Right lobe of liver (tissue), 6 donors: ENCODE results near the gene ACSL3. TPM values are rescaled to one million over a fixed set of nuclear protein-coding genes. Genes with fewer than 3 reads are reported as not detected.

Experiments
- ATAC-seq, 4 donors: fragments of 200-7000 bp; cut with Tn5 transposase; one replicate each; pipeline ENCODE4 v1.9.1; 2020; ENCODE audit warnings: mild to moderate bottlenecking in 4 of 4, moderate library complexity in 4 of 4
- DNase-seq, 3 donors: peaks; one replicate each; pipeline ENCODE4 v3.0.0-alpha.2; 2020
- H3K27ac ChIP-seq, 3 donors: fragments of 200-600 bp; one replicate each; pipeline ENCODE4 v1.8.0; 2022
- H3K27me3 ChIP-seq, 2 donors: fragments of 200-600 bp; one replicate each; pipeline ENCODE4 v1.8.0; 2022
- H3K36me3 ChIP-seq, 4 donors: fragments of 200-600 bp; sonication (generic) in 1 of 4; one replicate each; pipeline versions ENCODE4 v1.5.1 to v1.8.0; 2017 to 2022; ENCODE audit warnings: control low read depth in 1 of 4
- H3K4me1 ChIP-seq, 4 donors: fragments of 200-600 bp; sonication (generic) in 1 of 4; one replicate each; pipeline versions ENCODE4 v1.5.1 to v1.8.0; 2017 to 2022; ENCODE audit warnings: control low read depth in 1 of 4
- H3K4me3 ChIP-seq, 3 donors: fragments of 200-600 bp; one replicate each; pipeline ENCODE4 v1.8.0; 2022
- H3K9me3 ChIP-seq, 4 donors: fragments of 200-600 bp; sonication (generic) in 1 of 4; one replicate each; pipeline versions ENCODE4 v1.5.1 to v1.8.0; 2017 to 2022; ENCODE audit warnings: control low read depth in 1 of 4
- POLR2A ChIP-seq: fragments of 450-650 bp; IDR thresholded peaks from one replicate; pipeline ENCODE4 v1.6.1; 2017; ENCODE audit warnings: antibody characterized with exemption, mild to moderate bottlenecking
- WGBS: methylation state at CpG from one replicate; pipeline ENCODE4 v1.1.6; 2018; ENCODE audit warnings: low coverage, low lambda C conversion rate; ENCODE audit not compliant: insufficient coverage; ENCODE audit errors: missing lambda C conversion rate; 5-methylcytosine and 5-hydroxymethylcytosine counted together
- intact Hi-C, 2 donors: fragments of 100-400 bp; cut with DNase I; formaldehyde crosslinking; loops; one replicate each; pipeline versions ENCODE4 v1.11.2 to v1.14.1; 2022
- total RNA-seq, 6 experiments: library from RNA; depleted of rRNA in 2 of 6; stranded (reverse); fragments of >200 nt in 2 of 6; fragmentation: NEBNext Ultra II Directional in 3 of 6; extraction: Animal tissue kit (Norgen Biotek cat#: 25700) in 3 of 6; gene quantifications; one replicate each; pipeline versions ENCODE4 v1.1.0 to v1.2.4, GENCODE V29; 2016 to 2023
- TF ChIP-seq, protein P1 (sequence below), 4 donors: fragments of 200-600 bp in 3 of 4; fragments of 450-650 bp in 1 of 4; IDR thresholded peaks; one replicate each; pipeline versions ENCODE4 v1.5.1 to v1.8.0; 2016 to 2022; ENCODE audit warnings: antibody characterized with exemption in 4 of 4, mild to moderate bottlenecking in 2 of 4
- donor health status: DM: no; HTN: yes; CAD: no.
- donor health status: DM: no; HTN: no; CAD: no.
- donor health status: DM: no; HTN: no; CAD: no.
- donor health status: DM: no; HTN: yes; CAD: no.
- donor health status: DM: no; HTN: yes; CAD: no.

The ACSL3 gene
- total RNA-seq, 6 experiments from 2014 or later = 31.1 to 73.0 (median 49.9) TPM

DNA sequence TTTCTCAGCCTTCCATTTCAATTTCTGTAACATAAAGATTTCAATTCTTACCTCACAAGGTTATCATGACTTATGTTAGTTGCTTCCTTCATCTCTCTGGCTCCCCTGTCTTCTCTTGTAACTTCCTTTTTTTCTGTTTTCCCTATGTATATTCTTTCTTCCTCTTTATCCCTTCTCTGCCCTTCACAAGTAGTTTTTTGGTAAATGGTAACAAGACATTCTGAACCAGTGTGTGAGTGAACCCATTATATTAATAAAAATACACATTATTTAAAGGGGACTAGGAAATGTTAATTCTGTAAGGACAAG is 8.4 kb downstream of the ACSL3 start:
- intact Hi-C loops = loop anchor here in 1 of 2 donors (10.0 kb wide), 1 partner anchor 74 kb away; no protein-coding TSS in a partner anchor
- Histone ChIP-seq H3K4me3 (no peak overlapping the region), H3K9me3 (no peaks in the 10 kb centered on the region), H3K36me3 (no peaks in the 10 kb centered on the region), H3K27me3 (no peaks in the 10 kb centered on the region), H3K27ac (no peak overlapping the region), H3K4me1 (peaks cover 0 to 60% (median 6%) of the 10 kb centered on the region in 4 donors)
- TF ChIP-seq, protein P1, sequence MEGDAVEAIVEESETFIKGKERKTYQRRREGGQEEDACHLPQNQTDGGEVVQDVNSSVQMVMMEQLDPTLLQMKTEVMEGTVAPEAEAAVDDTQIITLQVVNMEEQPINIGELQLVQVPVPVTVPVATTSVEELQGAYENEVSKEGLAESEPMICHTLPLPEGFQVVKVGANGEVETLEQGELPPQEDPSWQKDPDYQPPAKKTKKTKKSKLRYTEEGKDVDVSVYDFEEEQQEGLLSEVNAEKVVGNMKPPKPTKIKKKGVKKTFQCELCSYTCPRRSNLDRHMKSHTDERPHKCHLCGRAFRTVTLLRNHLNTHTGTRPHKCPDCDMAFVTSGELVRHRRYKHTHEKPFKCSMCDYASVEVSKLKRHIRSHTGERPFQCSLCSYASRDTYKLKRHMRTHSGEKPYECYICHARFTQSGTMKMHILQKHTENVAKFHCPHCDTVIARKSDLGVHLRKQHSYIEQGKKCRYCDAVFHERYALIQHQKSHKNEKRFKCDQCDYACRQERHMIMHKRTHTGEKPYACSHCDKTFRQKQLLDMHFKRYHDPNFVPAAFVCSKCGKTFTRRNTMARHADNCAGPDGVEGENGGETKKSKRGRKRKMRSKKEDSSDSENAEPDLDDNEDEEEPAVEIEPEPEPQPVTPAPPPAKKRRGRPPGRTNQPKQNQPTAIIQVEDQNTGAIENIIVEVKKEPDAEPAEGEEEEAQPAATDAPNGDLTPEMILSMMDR (IDR thresholded peaks at IDR 0.05) = no peak
- TF ChIP-seq POLR2A = no peak
- DNase-seq (no peak), ATAC-seq (no peak)

DNA sequence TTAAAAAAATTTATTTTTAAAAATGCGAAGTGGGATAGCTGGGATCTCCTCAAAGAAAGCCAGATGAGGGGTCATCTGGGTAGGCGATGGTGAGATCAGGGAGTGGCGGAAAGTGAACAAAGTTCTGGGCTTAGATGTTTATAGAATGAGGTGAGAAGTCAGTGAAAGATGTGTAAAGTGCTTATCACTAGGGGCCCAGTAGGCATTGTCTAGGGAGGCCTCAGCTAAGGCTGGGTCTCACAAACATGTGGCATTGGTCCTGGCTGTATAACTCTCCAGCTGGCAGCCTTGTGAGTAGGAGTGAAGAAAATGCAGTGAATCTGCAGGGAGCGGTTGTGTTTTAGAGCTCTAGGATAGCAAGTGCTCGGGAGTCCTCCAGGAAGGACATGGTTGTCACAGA is 10.5 kb downstream of the ACSL3 start:
- H3K36me3 ChIP-seq = no peaks in the 10 kb centered on the region
- H3K9me3 ChIP-seq = no peaks in the 10 kb centered on the region
- no peak for DNase-seq
- no peak for ATAC-seq
- WGBS = 91% methylated on average over 5 of the region's 5 CpGs
- TF ChIP-seq POLR2A = no peak
- TF ChIP-seq, protein P1 (IDR thresholded peaks at IDR 0.05) = no peak
- no peak overlapping the region for H3K27ac ChIP-seq
- no peak overlapping the region for H3K4me3 ChIP-seq
- H3K4me1 ChIP-seq = peaks cover 0 to 40% (median 3%) of the 10 kb centered on the region in 4 donors
- H3K27me3 ChIP-seq = no peaks in the 10 kb centered on the region
- intact Hi-C loops = no loop called here

DNA sequence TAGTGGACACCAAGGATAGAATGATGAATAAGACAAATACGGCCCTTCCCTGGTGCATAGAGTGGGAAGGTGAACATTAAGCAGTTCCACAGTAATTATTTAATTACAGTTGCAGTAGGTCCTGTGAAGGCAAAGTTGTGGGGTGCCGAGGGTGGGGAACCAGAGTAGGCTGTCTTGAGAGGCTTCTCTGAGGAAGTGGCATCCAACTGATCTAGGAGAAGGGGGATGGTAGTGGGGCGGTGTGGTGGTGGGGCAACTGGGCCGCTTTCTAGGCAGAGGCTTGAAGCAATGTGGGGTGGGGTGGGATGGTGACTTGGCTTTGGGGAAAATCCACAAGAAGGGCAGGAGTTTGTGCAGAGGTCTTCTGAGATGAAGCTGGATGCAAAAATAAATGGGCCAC is 11.7 kb downstream of the ACSL3 start:
- H3K27ac ChIP-seq = no peak overlapping the region
- H3K4me1 ChIP-seq = peaks cover 0 to 32% (median 3%) of the 10 kb centered on the region in 4 donors
- H3K4me3 ChIP-seq = no peak overlapping the region
- no peaks in the 10 kb centered on the region for H3K36me3 ChIP-seq
- TF ChIP-seq, protein P1 (IDR thresholded peaks at IDR 0.05) = no peak
- no peak for TF ChIP-seq POLR2A
- H3K9me3 ChIP-seq = no peaks in the 10 kb centered on the region
- ATAC-seq (no peak), DNase-seq (no peak)
- no peaks in the 10 kb centered on the region for H3K27me3 ChIP-seq
- intact Hi-C loops = no loop called here
- WGBS = 76% methylated on average over 4 of the region's 4 CpGs

DNA sequence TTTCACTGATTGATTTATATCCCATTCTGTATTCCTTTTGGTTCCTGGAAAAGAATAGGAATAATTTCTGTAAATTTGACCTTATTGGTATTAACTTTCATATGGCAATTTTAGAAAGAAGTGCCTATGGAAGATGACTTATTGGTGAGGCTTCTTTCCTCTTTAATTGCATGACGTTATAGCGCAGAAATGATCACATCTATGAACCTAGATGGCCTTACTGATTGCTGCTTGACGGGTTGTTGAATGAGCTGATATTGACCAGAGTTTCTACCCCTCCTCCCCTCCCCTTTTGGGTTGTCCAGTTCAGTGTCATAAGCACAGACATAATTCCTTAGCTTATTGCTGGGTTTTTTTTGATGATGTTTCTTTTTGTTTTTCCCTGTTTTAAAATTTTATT is 14.6 kb downstream of the ACSL3 start:
- no peak for ATAC-seq
- H3K27ac ChIP-seq = no peak overlapping the region
- no peaks in the 10 kb centered on the region for H3K27me3 ChIP-seq
- peaks cover 0 to 8% (median 3%) of the 10 kb centered on the region in 4 donors for H3K4me1 ChIP-seq
- no peak for TF ChIP-seq POLR2A
- TF ChIP-seq, protein P1 (IDR thresholded peaks at IDR 0.05) = no peak
- H3K4me3 ChIP-seq = no peak overlapping the region
- H3K9me3 ChIP-seq = no peaks in the 10 kb centered on the region
- DNase-seq = no peak
- WGBS = 49% methylated on average over 2 of the region's 3 CpGs
- intact Hi-C loops = no loop called here
- H3K36me3 ChIP-seq = no peaks in the 10 kb centered on the region

DNA sequence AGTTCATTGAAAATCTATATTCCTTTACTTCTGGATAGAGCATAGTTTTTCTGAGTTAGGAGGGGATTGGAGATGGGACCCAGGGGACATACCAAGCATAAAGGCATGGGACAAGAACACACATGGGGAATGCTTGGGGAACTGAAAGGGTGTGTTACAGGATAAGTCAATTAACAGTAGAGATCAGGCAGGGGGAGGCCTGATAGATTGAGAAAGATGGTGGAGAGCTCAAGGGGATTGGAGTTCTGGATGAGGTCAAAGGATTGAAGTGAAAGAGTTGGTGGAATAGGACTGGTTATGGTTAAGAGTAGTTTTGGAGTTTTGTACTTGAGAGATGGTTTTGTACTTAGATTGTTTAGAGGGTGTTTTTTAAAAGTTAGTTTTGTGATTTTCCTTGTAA is 16.1 kb downstream of the ACSL3 start:
- ATAC-seq (no peak), DNase-seq (no peak)
- Histone ChIP-seq H3K4me1 (peaks cover 0 to 8% (median 0%) of the 10 kb centered on the region in 4 donors), H3K36me3 (no peaks in the 10 kb centered on the region), H3K27ac (no peak overlapping the region), H3K9me3 (no peaks in the 10 kb centered on the region), H3K4me3 (no peak overlapping the region), H3K27me3 (no peaks in the 10 kb centered on the region)
- TF ChIP-seq, protein P1 (IDR thresholded peaks at IDR 0.05) = no peak
- TF ChIP-seq POLR2A = no peak
- intact Hi-C loops = no loop called here
